Measurements from ENCODE around the gene ITPR1. TPM values are rescaled to one million over a fixed set of nuclear protein-coding genes. Genes with fewer than 3 reads are reported as not detected.

The ITPR1 gene
- total RNA-seq, 4 donors from 2014 or later: 56.1 to 71.2 (median 61.9) TPM

DNA sequence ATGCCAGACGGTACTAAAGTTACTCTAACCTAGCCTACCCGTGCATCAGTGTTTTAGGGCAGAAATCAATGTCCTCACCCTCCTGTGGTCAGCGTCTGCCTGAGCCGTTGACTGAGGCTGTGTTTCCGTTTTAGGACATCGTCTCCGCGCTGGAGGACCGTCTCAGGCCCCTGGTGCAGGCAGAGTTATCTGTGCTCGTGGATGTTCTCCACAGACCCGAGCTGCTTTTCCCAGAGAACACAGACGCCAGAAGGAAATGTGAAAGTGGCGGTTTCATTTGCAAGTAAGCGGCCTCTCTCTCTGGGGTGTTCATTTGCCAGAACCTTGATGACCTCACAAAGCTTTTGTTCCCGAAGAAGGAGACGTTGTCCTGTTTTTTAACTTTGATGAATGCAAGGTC is 217.0 kb downstream of the ITPR1 start:
- Histone ChIP-seq H3K9me3 (peaks cover 0 to 5% (median 0%) of the 10 kb centered on the region in 4 donors), H3K36me3 (peaks cover 0 to 19% (median 0%) of the 10 kb centered on the region in 3 donors), H3K27me3 (no peaks in the 10 kb centered on the region), H3K27ac (no peak overlapping the region), H3K4me3 (no peak overlapping the region), H3K4me1 (peaks cover 0 to 10% (median 0%) of the 10 kb centered on the region in 4 donors)
- DNase-seq (ENCODE audit: low spot score in 2 of 2): no peak
- no peak for TF ChIP-seq POLR2A (IDR thresholded peaks at IDR 0.05)
- no peak for TF ChIP-seq EP300 (IDR thresholded peaks at IDR 0.05)
- TF ChIP-seq CTCF (IDR thresholded peaks at IDR 0.05): no peak
- WGBS, 2 donors: 79 to 83% methylated on average over 16 of the region's 16 CpGs

GRCh38 chr3:4711680-4711992 is 218.5 kb downstream of the ITPR1 start:
- Histone ChIP-seq H3K9me3 (peaks cover 0 to 5% (median 0%) of the 10 kb centered on the region in 4 donors), H3K27ac (peak overlapping the region in 2 of 4 donors; percentile 39 to 63), H3K36me3 (peaks cover 0 to 11% (median 0%) of the 10 kb centered on the region in 3 donors), H3K27me3 (no peaks in the 10 kb centered on the region), H3K4me1 (peaks cover 0 to 14% (median 0%) of the 10 kb centered on the region in 4 donors), H3K4me3 (no peak overlapping the region)
- TF ChIP-seq CTCF (IDR thresholded peaks at IDR 0.05) (peak in 1 of 5 experiments; percentile 3), EP300 (IDR thresholded peaks at IDR 0.05) (no peak), POLR2A (IDR thresholded peaks at IDR 0.05) (no peak)
- DNase-seq (ENCODE audit: low spot score in 2 of 2): no peak
- 2 to 4% methylated on average over 1 of the region's 1 CpG for WGBS, 2 donors

GRCh38 chr3:4712109-4712508 is 219.0 kb downstream of the ITPR1 start:
- Histone ChIP-seq H3K36me3 (peaks cover 0 to 6% (median 0%) of the 10 kb centered on the region in 3 donors), H3K9me3 (peaks cover 0 to 3% (median 0%) of the 10 kb centered on the region in 4 donors), H3K27me3 (no peaks in the 10 kb centered on the region), H3K4me1 (peaks cover 0 to 19% (median 0%) of the 10 kb centered on the region in 4 donors), H3K27ac (peak overlapping the region in 2 of 4 donors; percentile 39 to 63), H3K4me3 (no peak overlapping the region)
- peak in 1 of 2 donors; percentile 56 for DNase-seq (ENCODE audit: low spot score in 2 of 2)
- TF ChIP-seq EP300 (IDR thresholded peaks at IDR 0.05): peak in 1 of 2 donors; percentile 80
- no peak for TF ChIP-seq POLR2A (IDR thresholded peaks at IDR 0.05)
- TF ChIP-seq CTCF (IDR thresholded peaks at IDR 0.05): no peak
- 65 to 73% methylated on average over 7 of the region's 7 CpGs for WGBS, 2 donors

- WGBS, 2 donors: 84 to 92% methylated on average over 7 of the region's 7 CpGs
- peaks cover 0 to 38% (median 0%) of the 10 kb centered on the region in 4 donors for H3K4me1 ChIP-seq
Observed at GRCh38 chr3:4714045-4714444, 220.9 kb downstream of the ITPR1 start.

More at GRCh38 chr3:4714045-4714444, 220.9 kb downstream of the ITPR1 start:
- Histone ChIP-seq H3K27ac (peak overlapping the region in 1 of 4 donors; percentile 21), H3K9me3 (no peaks in the 10 kb centered on the region), H3K27me3 (no peaks in the 10 kb centered on the region), H3K4me3 (no peak overlapping the region), H3K36me3 (no peaks in the 10 kb centered on the region)
- TF ChIP-seq POLR2A (IDR thresholded peaks at IDR 0.05) (no peak), CTCF (IDR thresholded peaks at IDR 0.05) (no peak), EP300 (IDR thresholded peaks at IDR 0.05) (no peak)
- DNase-seq (ENCODE audit: low spot score in 2 of 2): no peak
